Panc1 (cell line): ENCODE measurements around the gene LRP11. TPM values are rescaled to one million over a fixed set of nuclear protein-coding genes. Genes with fewer than 3 reads are reported as not detected.

Source experiments
- ATAC-seq: fragments of 200-7000 bp; cut with Tn5 transposase; 2 replicates; pipeline ENCODE4 v1.9.1; 2020; ENCODE audit warnings: mild to moderate bottlenecking, moderate library complexity
- BruUV-seq: library from RNA; stranded (reverse); fragments of 400-500 nt; replicated peaks from 2 replicates; lab custom pipeline; 2021; lab: Mats Ljungman, UMichigan
- CTCF ChIA-PET: fragments of 300-600 bp; sonication (Branson Sonifier 250); formaldehyde crosslinking; loops from one replicate; lab custom pipeline; 2022; ENCODE audit warnings: antibody characterized with exemption; lab: Charles Lee
- POLR2A ChIA-PET: fragments of 300-600 bp; sonication (Branson Sonifier 250); formaldehyde crosslinking; loops from one replicate; lab custom pipeline; 2022; ENCODE audit warnings: antibody characterized with exemption; lab: Charles Lee
- DNase-seq: peaks from one replicate; pipeline ENCODE4 v3.0.0-alpha.2; 2010; ENCODE audit warnings: low read depth, low spot score
- H3K27ac ChIP-seq: 2 replicates; pipeline ENCODE4 v1.5.1; 2011; ENCODE audit warnings: mild to moderate bottlenecking, low read length, inconsistent platforms
- H3K27me3 ChIP-seq: fragments of 200-500 bp; sonication (Bioruptor generic); 2 replicates; pipeline ENCODE4 v1.6.0; 2014; ENCODE audit warnings: low read length, inconsistent platforms; ENCODE audit not compliant: control insufficient read depth, insufficient read depth
- H3K36me3 ChIP-seq: fragments of 200-500 bp; sonication (Bioruptor generic); 2 replicates; pipeline ENCODE4 v1.5.1; 2014; ENCODE audit warnings: inconsistent platforms, mild to moderate bottlenecking, low read length, moderate library complexity; ENCODE audit not compliant: control insufficient read depth, insufficient read depth
- H3K4me1 ChIP-seq: 2 replicates; pipeline ENCODE4 v1.5.1; 2011; ENCODE audit warnings: inconsistent platforms, mild to moderate bottlenecking, low read length, moderate library complexity; ENCODE audit not compliant: control insufficient read depth, insufficient read depth
- H3K4me3 ChIP-seq, 2 experiments: 2 replicates each; pipeline ENCODE4 v1.5.1; 2011 to 2012; ENCODE audit warnings: low read depth in 2 of 2, low read length in 2 of 2, mild to moderate bottlenecking in 2 of 2, inconsistent platforms in 1 of 2, moderate library complexity in 1 of 2
- H3K9me3 ChIP-seq: fragments of 200-500 bp; sonication (Bioruptor generic); 2 replicates; pipeline ENCODE4 v1.5.1; 2014; ENCODE audit warnings: low read depth, mild to moderate bottlenecking, inconsistent platforms, low read length, moderate library complexity; ENCODE audit not compliant: control insufficient read depth, insufficient read depth
- POLR2AphosphoS5 ChIP-seq: IDR thresholded peaks from 2 replicates; pipeline ENCODE4 v1.6.1; 2012; ENCODE audit warnings: mild to moderate bottlenecking, low read depth, low read length, moderate library complexity
- REST ChIP-seq, 2 experiments: IDR thresholded peaks; 2 replicates each; pipeline ENCODE4 v1.6.1; 2011 to 2012; ENCODE audit warnings: low read depth in 2 of 2, control low read depth in 1 of 2, low read length in 1 of 2, mild to moderate bottlenecking in 1 of 2, moderate library complexity in 1 of 2; ENCODE audit not compliant: insufficient read depth in 1 of 2
- SIN3A ChIP-seq: IDR thresholded peaks from 2 replicates; pipeline ENCODE4 v1.6.1; 2012; ENCODE audit warnings: low read depth, mild to moderate bottlenecking, low read length, moderate library complexity, borderline replicate concordance; ENCODE audit not compliant: insufficient read depth
- TCF7L2 ChIP-seq: IDR thresholded peaks from 2 replicates; pipeline ENCODE4 v1.6.1; 2011; ENCODE audit warnings: mild to moderate bottlenecking, low read depth, low read length, inconsistent platforms
- in situ Hi-C: cut with HindIII; loops from 2 replicates; pipeline ENCODE4 v1.10.0; 2016; ENCODE audit warnings: low sequenced_read_pairs, low pct_unique_long_range_greater_than_20kb
- intact Hi-C: fragments of 100-400 bp; cut with micrococcal nuclease; formaldehyde crosslinking; loops from one replicate; pipeline ENCODE4 v1.10.0; 2022; ENCODE audit not compliant: unreplicated experiment
- total RNA-seq: library from RNA; stranded (reverse); gene quantifications from one replicate; pipeline ENCODE4 v1.2.1, GENCODE V29; 2021; ENCODE audit not compliant: unreplicated experiment
- TF ChIP-seq, protein P1 (sequence below): fragments of 450-650 bp; IDR thresholded peaks from 2 replicates; pipeline ENCODE4 v1.5.1; 2017; ENCODE audit warnings: mild to moderate bottlenecking

Gene LRP11
- total RNA-seq, 1 experiment from 2014 or later = 151 TPM

DNA sequence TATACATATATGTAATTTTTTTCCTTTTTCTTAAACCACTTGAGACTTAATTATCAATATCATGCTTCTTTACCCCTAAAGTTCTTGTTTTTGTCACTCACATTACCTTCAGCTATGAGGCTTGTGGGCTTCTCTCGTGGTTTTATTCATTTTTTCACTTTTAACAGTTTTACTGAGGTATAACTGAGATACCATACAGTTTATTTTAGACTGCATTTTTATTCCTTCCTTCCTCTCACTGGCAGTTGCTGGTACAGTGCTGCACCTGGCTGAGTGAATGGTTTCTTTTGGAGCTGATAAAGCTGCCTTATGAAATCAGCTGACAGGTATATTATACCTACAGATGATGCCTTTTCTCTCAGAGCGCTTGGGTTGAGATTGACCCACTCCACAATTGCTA lies 54.4 kb downstream of the LRP11 start:
- POLR2A ChIA-PET = no interaction called here
- DNase-seq = no peak
- no peak overlapping the region for H3K27ac ChIP-seq
- CTCF ChIA-PET = no interaction called here
- in situ Hi-C loops (no loop called here), intact Hi-C loops (no loop called here)
- no peaks in the 10 kb centered on the region for H3K27me3 ChIP-seq
- TF ChIP-seq POLR2AphosphoS5 (no peak), TCF7L2 (no peak), REST (IDR thresholded peaks at IDR 0.05; ENCODE audit: insufficient read depth in 1 of 2, low read depth in 2 of 2, low read length in 1 of 2) (no peak), SIN3A (no peak)
- TF ChIP-seq, protein P1, sequence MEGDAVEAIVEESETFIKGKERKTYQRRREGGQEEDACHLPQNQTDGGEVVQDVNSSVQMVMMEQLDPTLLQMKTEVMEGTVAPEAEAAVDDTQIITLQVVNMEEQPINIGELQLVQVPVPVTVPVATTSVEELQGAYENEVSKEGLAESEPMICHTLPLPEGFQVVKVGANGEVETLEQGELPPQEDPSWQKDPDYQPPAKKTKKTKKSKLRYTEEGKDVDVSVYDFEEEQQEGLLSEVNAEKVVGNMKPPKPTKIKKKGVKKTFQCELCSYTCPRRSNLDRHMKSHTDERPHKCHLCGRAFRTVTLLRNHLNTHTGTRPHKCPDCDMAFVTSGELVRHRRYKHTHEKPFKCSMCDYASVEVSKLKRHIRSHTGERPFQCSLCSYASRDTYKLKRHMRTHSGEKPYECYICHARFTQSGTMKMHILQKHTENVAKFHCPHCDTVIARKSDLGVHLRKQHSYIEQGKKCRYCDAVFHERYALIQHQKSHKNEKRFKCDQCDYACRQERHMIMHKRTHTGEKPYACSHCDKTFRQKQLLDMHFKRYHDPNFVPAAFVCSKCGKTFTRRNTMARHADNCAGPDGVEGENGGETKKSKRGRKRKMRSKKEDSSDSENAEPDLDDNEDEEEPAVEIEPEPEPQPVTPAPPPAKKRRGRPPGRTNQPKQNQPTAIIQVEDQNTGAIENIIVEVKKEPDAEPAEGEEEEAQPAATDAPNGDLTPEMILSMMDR = no peak
- no peaks in the 10 kb centered on the region for H3K4me1 ChIP-seq
- H3K9me3 ChIP-seq = no peaks in the 10 kb centered on the region
- ATAC-seq = no peak
- H3K36me3 ChIP-seq = peaks cover 16% of the 10 kb centered on the region; the same call in 1 of the 2 replicates
- H3K4me3 ChIP-seq = no peak overlapping the region
- BruUV-seq = no TSS peak

GRCh38 chr6:149806127-149806526 lies 58.0 kb downstream of the LRP11 start:
- Histone ChIP-seq H3K27me3 (no peaks in the 10 kb centered on the region), H3K36me3 (peaks cover 16% of the 10 kb centered on the region; the same call in 1 of the 2 replicates), H3K4me3 (no peak overlapping the region), H3K9me3 (no peaks in the 10 kb centered on the region), H3K4me1 (no peaks in the 10 kb centered on the region), H3K27ac (no peak overlapping the region)
- in situ Hi-C loops (no loop called here), intact Hi-C loops (no loop called here)
- DNase-seq = no peak
- TF ChIP-seq TCF7L2 = no peak
- ChIA-PET POLR2A (no interaction called here), CTCF (interaction anchor here (0.9 kb wide), 1 partner anchor 29 kb away, joined by 3 read pairs; no protein-coding TSS in a partner anchor)
- no TSS peak for BruUV-seq
- ATAC-seq = no peak

GRCh38 chr6:149783551-149783950 lies 80.6 kb downstream of the LRP11 start:
- CTCF ChIA-PET = no interaction called here
- TF ChIP-seq, protein P1 = no peak
- no peak for TF ChIP-seq SIN3A
- no peak for TF ChIP-seq TCF7L2
- no TSS peak for BruUV-seq
- H3K27ac ChIP-seq = no peak overlapping the region
- DNase-seq (no peak), ATAC-seq (no peak)
- peaks cover 5% of the 10 kb centered on the region for H3K36me3 ChIP-seq
- in situ Hi-C loops = no loop called here
- H3K4me1 ChIP-seq = no peaks in the 10 kb centered on the region
- H3K9me3 ChIP-seq = no peaks in the 10 kb centered on the region
- POLR2A ChIA-PET = interaction anchor here (0.6 kb wide), 1 partner anchor 60 kb away, joined by 4 read pairs; no protein-coding TSS in a partner anchor
- H3K4me3 ChIP-seq = no peak overlapping the region
- no peaks in the 10 kb centered on the region for H3K27me3 ChIP-seq
- intact Hi-C loops = no loop called here
